Measurements from ENCODE around the gene MTHFD1.

MTHFD1 gene

GRCh38 chr14:64467101-64467500 is 78.9 kb downstream of the MTHFD1 start:
- no peaks in the 10 kb centered on the region for H3K9me3 ChIP-seq (ENCODE audit: severe bottlenecking)
- DNase-seq: no peak

GRCh38 chr14:64467566-64467965 is 79.4 kb downstream of the MTHFD1 start:
- no peak overlapping the region for H3K4me3 ChIP-seq (ENCODE audit: low read depth, low read length)
- H3K9me3 ChIP-seq (ENCODE audit: severe bottlenecking): no peaks in the 10 kb centered on the region
- TF ChIP-seq CTCF (IDR thresholded peaks at IDR 0.05; ENCODE audit: low read depth, low read length): no peak
- H3K36me3 ChIP-seq: peaks cover 5% of the 10 kb centered on the region
- H3K27me3 ChIP-seq (ENCODE audit: insufficient read depth, low read depth, severe bottlenecking): no peaks in the 10 kb centered on the region
- H3K27ac ChIP-seq: no peak overlapping the region
- no peak for DNase-seq

More at GRCh38 chr14:64467101-64467500, 78.9 kb downstream of the MTHFD1 start:
- H3K36me3 ChIP-seq: peaks cover 5% of the 10 kb centered on the region
- no peak overlapping the region for H3K27ac ChIP-seq
- no peak for TF ChIP-seq CTCF (IDR thresholded peaks at IDR 0.05; ENCODE audit: low read depth, low read length)
- no peak overlapping the region for H3K4me3 ChIP-seq (ENCODE audit: low read depth, low read length)
- H3K27me3 ChIP-seq (ENCODE audit: insufficient read depth, low read depth, severe bottlenecking): no peaks in the 10 kb centered on the region

- Histone ChIP-seq H3K4me3 (ENCODE audit: low read depth, low read length) (no peak overlapping the region), H3K9me3 (ENCODE audit: severe bottlenecking) (no peaks in the 10 kb centered on the region), H3K36me3 (peaks cover 5% of the 10 kb centered on the region), H3K27me3 (ENCODE audit: insufficient read depth, low read depth, severe bottlenecking) (no peaks in the 10 kb centered on the region), H3K27ac (no peak overlapping the region)
- DNase-seq: no peak
- no peak for TF ChIP-seq CTCF (IDR thresholded peaks at IDR 0.05; ENCODE audit: low read depth, low read length)
These were observed 80.3 kb downstream of the MTHFD1 start for GRCh38 chr14:64468451-64468850.

- Histone ChIP-seq H3K36me3 (peaks cover 5% of the 10 kb centered on the region), H3K27me3 (ENCODE audit: insufficient read depth, low read depth, severe bottlenecking) (no peaks in the 10 kb centered on the region), H3K27ac (no peak overlapping the region), H3K9me3 (ENCODE audit: severe bottlenecking) (no peaks in the 10 kb centered on the region), H3K4me3 (ENCODE audit: low read depth, low read length) (no peak overlapping the region)
- DNase-seq: no peak
- no peak for TF ChIP-seq CTCF (IDR thresholded peaks at IDR 0.05; ENCODE audit: low read depth, low read length)
These were observed 85.9 kb downstream of the MTHFD1 start for GRCh38 chr14:64474041-64474440.

- no peak for DNase-seq
- TF ChIP-seq CTCF (IDR thresholded peaks at IDR 0.05; ENCODE audit: low read depth, low read length): no peak
- H3K9me3 ChIP-seq (ENCODE audit: severe bottlenecking): no peaks in the 10 kb centered on the region
These were observed 86.5 kb downstream of the MTHFD1 start for GRCh38 chr14:64474698-64475097.

GRCh38 chr14:64475585-64476273 is 87.6 kb downstream of the MTHFD1 start:
- Histone ChIP-seq H3K36me3 (no peaks in the 10 kb centered on the region), H3K27ac (no peak overlapping the region)
- DNase-seq: no peak

More at GRCh38 chr14:64474698-64475097, 86.5 kb downstream of the MTHFD1 start:
- peaks cover 4% of the 10 kb centered on the region for H3K36me3 ChIP-seq
- H3K4me3 ChIP-seq (ENCODE audit: low read depth, low read length): no peak overlapping the region
- no peaks in the 10 kb centered on the region for H3K27me3 ChIP-seq (ENCODE audit: insufficient read depth, low read depth, severe bottlenecking)
- no peak overlapping the region for H3K27ac ChIP-seq

More at GRCh38 chr14:64475585-64476273, 87.6 kb downstream of the MTHFD1 start:
- no peak overlapping the region for H3K4me3 ChIP-seq (ENCODE audit: low read depth, low read length)
- no peak for TF ChIP-seq CTCF (IDR thresholded peaks at IDR 0.05; ENCODE audit: low read depth, low read length)
- H3K9me3 ChIP-seq (ENCODE audit: severe bottlenecking): no peaks in the 10 kb centered on the region
- H3K27me3 ChIP-seq (ENCODE audit: insufficient read depth, low read depth, severe bottlenecking): no peaks in the 10 kb centered on the region

Data from WERI-Rb-1 (cell line).